Measurements from ENCODE around the gene TIAM1.

DNA sequence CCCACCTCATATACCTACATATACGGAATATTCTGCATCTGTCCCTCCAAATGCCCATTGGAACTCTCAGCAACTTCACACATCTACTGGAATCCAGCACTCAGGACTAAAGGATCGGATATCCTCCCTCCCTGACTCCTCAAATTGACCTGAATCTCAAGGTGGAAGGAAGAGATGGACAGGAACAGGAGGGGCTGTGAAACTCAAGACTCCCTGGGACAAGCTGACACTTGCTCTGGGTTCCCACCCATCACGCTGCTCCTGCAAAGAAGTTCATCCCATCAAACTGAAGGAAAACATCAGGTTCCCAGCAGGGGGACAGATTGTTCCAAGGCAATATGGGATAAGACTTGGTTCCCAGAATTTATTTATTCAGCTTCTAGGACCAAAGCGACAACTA, 30.3 kb upstream of the TIAM1 start:
- TF ChIP-seq POLR2A (IDR thresholded peaks at IDR 0.05) (no peak), POLR2AphosphoS5 (IDR thresholded peaks at IDR 0.05; ENCODE audit: insufficient read depth in 1 of 2, low read depth in 1 of 2) (no peak)
- TF ChIP-seq, protein P1, sequence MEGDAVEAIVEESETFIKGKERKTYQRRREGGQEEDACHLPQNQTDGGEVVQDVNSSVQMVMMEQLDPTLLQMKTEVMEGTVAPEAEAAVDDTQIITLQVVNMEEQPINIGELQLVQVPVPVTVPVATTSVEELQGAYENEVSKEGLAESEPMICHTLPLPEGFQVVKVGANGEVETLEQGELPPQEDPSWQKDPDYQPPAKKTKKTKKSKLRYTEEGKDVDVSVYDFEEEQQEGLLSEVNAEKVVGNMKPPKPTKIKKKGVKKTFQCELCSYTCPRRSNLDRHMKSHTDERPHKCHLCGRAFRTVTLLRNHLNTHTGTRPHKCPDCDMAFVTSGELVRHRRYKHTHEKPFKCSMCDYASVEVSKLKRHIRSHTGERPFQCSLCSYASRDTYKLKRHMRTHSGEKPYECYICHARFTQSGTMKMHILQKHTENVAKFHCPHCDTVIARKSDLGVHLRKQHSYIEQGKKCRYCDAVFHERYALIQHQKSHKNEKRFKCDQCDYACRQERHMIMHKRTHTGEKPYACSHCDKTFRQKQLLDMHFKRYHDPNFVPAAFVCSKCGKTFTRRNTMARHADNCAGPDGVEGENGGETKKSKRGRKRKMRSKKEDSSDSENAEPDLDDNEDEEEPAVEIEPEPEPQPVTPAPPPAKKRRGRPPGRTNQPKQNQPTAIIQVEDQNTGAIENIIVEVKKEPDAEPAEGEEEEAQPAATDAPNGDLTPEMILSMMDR (IDR thresholded peaks at IDR 0.05): no peak

Data from vagina (tissue), 2 donors.